ENCODE measurements around the gene RCOR1. TPM values are rescaled to one million over a fixed set of nuclear protein-coding genes. Genes with fewer than 3 reads are reported as not detected.

Gene RCOR1
- total RNA-seq, 1 donor from 2014 or later, result 25.2 TPM

DNA sequence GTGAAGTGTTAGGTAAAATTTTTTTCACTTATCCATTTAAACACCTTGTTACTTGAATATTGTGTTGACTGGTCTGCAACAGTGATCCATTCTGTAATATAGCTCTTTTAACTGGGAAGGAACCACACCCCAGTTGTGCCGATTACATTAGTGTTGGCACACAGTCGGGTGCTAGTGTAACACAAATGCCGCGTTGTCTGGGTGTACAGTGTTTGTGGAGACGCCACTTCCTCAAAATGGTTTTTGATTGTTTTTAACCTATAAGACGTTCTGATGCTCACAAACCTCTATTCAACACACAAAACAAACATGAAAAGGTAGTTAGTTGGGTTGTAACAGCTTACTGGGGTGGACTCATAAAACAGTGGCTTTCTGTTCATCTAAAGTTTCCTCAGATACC, 136.8 kb downstream of the RCOR1 start:
- Mint-ChIP-seq H3K36me3 (ENCODE audit: low read depth) (peaks cover 20% of the 10 kb centered on the region), H3K4me3 (ENCODE audit: unreplicated experiment) (no peak overlapping the region), H3K9me3 (ENCODE audit: low read depth) (no peaks in the 10 kb centered on the region), H3K4me1 (ENCODE audit: low read depth) (no peaks in the 10 kb centered on the region), H3K27me3 (ENCODE audit: low read depth) (no peaks in the 10 kb centered on the region), H3K27ac (ENCODE audit: unreplicated experiment) (no peak overlapping the region)
- TF ChIP-seq, protein P1, sequence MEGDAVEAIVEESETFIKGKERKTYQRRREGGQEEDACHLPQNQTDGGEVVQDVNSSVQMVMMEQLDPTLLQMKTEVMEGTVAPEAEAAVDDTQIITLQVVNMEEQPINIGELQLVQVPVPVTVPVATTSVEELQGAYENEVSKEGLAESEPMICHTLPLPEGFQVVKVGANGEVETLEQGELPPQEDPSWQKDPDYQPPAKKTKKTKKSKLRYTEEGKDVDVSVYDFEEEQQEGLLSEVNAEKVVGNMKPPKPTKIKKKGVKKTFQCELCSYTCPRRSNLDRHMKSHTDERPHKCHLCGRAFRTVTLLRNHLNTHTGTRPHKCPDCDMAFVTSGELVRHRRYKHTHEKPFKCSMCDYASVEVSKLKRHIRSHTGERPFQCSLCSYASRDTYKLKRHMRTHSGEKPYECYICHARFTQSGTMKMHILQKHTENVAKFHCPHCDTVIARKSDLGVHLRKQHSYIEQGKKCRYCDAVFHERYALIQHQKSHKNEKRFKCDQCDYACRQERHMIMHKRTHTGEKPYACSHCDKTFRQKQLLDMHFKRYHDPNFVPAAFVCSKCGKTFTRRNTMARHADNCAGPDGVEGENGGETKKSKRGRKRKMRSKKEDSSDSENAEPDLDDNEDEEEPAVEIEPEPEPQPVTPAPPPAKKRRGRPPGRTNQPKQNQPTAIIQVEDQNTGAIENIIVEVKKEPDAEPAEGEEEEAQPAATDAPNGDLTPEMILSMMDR (IDR thresholded peaks at IDR 0.05), result no peak
- DNase-seq (ENCODE audit: low spot score), result no peak

DNA sequence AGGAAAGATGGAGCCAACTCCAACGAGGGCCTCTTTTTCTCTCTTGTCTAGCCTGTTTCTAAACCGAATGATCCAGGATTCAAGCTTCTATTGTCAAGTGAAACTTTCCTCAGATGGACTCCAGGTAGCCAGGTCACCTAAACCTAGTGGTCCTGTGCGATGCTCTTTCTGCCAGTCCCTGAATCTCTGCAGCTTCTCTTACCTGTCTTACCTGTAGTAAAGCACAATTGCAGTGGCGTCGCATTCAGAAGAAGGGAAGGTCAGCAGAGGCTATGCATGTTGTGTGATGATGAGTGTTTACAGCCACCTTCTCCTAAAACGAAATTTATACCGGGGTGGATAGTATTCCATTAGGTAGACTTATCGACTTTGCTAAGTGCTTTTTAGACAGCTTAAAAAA, 137.4 kb downstream of the RCOR1 start:
- Mint-ChIP-seq H3K27ac (ENCODE audit: unreplicated experiment) (no peak overlapping the region), H3K27me3 (ENCODE audit: low read depth) (no peaks in the 10 kb centered on the region), H3K9me3 (ENCODE audit: low read depth) (no peaks in the 10 kb centered on the region), H3K4me3 (ENCODE audit: unreplicated experiment) (no peak overlapping the region), H3K4me1 (ENCODE audit: low read depth) (no peaks in the 10 kb centered on the region), H3K36me3 (ENCODE audit: low read depth) (peaks cover 20% of the 10 kb centered on the region)
- TF ChIP-seq, protein P1 (IDR thresholded peaks at IDR 0.05), result no peak
- DNase-seq (ENCODE audit: low spot score), result no peak

DNA sequence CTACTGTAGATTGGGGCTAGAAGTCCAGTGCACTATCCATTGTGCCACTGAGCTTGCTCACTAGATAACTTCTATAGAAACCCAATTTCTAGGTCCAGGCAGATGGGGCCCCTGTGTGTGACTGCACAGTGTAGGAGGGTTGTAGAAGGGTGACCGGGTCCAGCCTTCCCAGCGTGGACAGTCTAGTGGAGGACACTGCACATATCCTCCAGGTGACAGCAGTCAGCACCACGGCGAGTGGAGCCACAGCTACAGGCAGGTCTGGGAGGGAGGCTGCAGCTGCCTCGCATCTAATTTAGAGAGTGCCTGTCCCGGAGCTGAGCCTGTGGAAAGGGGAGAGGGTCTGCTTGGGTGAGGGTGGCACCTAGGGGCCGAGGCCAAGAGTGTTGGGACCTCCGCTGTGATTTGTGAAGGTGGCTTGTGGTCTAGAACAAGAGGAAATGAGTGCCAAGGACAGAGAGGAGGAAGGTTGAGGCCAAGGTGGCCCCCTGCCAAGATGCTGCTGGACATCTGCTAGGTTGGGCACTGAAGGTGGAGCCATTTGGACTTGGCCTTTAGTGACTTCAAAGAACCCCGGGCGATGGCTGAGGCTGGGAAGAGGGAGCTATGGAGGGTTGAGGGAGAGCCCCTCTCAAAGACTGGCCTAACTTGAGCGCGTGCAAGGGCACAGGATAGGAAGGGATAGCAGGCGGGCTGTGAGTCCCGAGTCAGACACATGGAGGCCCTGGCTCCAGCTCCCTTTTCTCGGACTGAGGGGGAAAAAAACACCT, 138.8 kb downstream of the RCOR1 start:
- Mint-ChIP-seq H3K4me3 (ENCODE audit: unreplicated experiment) (no peak overlapping the region), H3K27me3 (ENCODE audit: low read depth) (no peaks in the 10 kb centered on the region), H3K4me1 (ENCODE audit: low read depth) (no peaks in the 10 kb centered on the region), H3K36me3 (ENCODE audit: low read depth) (peaks cover 15% of the 10 kb centered on the region), H3K27ac (ENCODE audit: unreplicated experiment) (no peak overlapping the region), H3K9me3 (ENCODE audit: low read depth) (no peaks in the 10 kb centered on the region)
- DNase-seq (ENCODE audit: low spot score), result no peak
- TF ChIP-seq, protein P1 (IDR thresholded peaks at IDR 0.05), result no peak

DNA sequence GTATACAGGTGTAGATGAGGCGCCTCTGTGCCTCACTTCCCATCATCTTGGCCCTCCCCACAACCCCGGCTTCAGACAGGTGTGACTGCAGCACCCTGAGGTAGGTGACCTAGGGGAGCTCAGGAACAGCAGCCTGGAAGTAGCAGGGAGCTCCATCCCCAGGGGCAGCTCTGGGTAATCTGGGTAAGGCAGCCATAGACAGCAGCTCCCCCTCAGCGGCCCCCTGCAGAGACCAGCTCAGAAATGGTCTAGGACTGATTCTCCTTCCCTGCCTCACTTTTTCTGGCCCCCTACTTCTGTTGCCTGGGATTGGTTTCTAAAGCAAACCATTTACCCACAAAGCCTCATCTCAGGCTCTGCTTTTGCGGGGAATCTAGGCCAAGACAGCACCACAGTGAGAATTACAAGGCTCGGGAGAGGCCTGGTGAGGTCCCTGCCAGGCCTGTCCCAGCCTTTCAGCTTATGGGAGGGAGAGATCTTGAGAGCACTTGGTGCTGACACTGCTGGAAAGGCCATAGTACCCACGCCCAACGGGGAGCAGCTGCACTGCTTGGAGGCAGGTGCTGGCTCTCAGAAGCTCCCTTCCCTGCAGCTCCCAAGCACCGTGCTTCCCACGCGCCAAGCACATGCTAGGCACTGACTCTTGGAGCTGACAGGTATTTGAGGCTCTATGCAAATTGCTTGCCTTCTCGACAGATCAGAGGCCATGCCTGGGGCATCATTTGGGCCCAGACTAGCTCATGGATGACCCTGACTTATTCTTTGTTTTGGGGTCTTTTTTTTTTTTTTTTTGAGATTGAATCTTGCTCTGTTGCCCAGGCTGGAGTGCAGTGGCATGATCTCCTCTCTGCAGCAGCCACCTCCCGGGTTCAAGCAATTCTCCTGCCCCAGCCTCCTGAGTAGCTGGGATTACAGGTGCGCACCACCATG, 139.7 kb downstream of the RCOR1 start:
- Mint-ChIP-seq H3K27me3 (ENCODE audit: low read depth) (no peaks in the 10 kb centered on the region), H3K36me3 (ENCODE audit: low read depth) (peaks cover 10% of the 10 kb centered on the region), H3K9me3 (ENCODE audit: low read depth) (no peaks in the 10 kb centered on the region), H3K27ac (ENCODE audit: unreplicated experiment) (no peak overlapping the region), H3K4me1 (ENCODE audit: low read depth) (no peaks in the 10 kb centered on the region), H3K4me3 (ENCODE audit: unreplicated experiment) (no peak overlapping the region)
- TF ChIP-seq, protein P1 (IDR thresholded peaks at IDR 0.05), result no peak
- DNase-seq (ENCODE audit: low spot score), result no peak

DNA sequence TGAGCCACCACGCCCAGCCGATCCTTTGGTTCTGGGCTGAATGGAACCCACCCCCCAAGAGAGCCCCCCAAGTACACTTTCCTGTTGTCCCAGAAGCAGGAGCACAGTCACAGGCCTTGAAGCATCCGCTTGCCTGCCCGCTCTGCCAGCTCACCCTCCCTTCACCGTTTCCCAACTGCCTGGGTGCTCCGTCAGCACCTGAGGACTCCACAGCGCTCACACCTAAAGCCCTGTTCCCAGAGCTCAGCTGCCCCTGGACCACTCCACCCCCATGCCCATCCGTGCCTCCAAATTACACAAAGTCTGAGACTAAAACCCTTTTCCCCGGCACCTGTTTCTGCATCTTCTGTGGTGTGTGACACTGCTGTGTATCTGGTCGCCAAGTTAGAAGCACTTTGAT, 140.5 kb downstream of the RCOR1 start:
- H3K36me3 Mint-ChIP-seq (ENCODE audit: low read depth), result peaks cover 12% of the 10 kb centered on the region
- DNase-seq (ENCODE audit: low spot score), result peak; percentile 47
- no peaks in the 10 kb centered on the region for H3K4me1 Mint-ChIP-seq (ENCODE audit: low read depth)
- H3K27me3 Mint-ChIP-seq (ENCODE audit: low read depth), result no peaks in the 10 kb centered on the region
- no peak overlapping the region for H3K27ac Mint-ChIP-seq (ENCODE audit: unreplicated experiment)
- TF ChIP-seq, protein P1 (IDR thresholded peaks at IDR 0.05), result no peak
- H3K4me3 Mint-ChIP-seq (ENCODE audit: unreplicated experiment), result no peak overlapping the region
- H3K9me3 Mint-ChIP-seq (ENCODE audit: low read depth), result no peaks in the 10 kb centered on the region
